ENCODE measurements around the gene MYCBPAP.

MYCBPAP gene

GRCh38 chr17:50560185-50560824 is 52.1 kb downstream of the MYCBPAP start, which contains the start of gene CACNA1G:
TSS of gene CACNA1G (plus strand) at chr17:50560715. CDS start at chr17:50561460, 745 bp downstream.
- Mint-ChIP-seq H3K4me3 (peak within 1 kb of the TSS; percentile 56), H3K27ac (no peak within 1 kb of the TSS), H3K36me3 (no peaks in the 10 kb centered on the region), H3K4me1 (peaks cover 18% of the 10 kb centered on the region), H3K27me3 (peaks cover 94% of the 10 kb centered on the region), H3K9me3 (no peaks in the 10 kb centered on the region)
- CTCF ChIA-PET = interaction anchor here (1.5 to 2.9 kb wide), 2 partner anchors 10 to 66 kb away, joined by 7 to 13 read pairs; no protein-coding TSS in a partner anchor
- DNase-seq = peak; percentile 92

- no peak overlapping the region for H3K4me3 Mint-ChIP-seq
- DNase-seq = peak; percentile 50
- no peaks in the 10 kb centered on the region for H3K9me3 Mint-ChIP-seq
- H3K36me3 Mint-ChIP-seq = no peaks in the 10 kb centered on the region
- H3K4me1 Mint-ChIP-seq = peaks cover 18% of the 10 kb centered on the region
- CTCF ChIA-PET = interaction anchor here (1.2 to 2.9 kb wide), 2 partner anchors 11 to 70 kb away, joined by 4 to 13 read pairs; no protein-coding TSS in a partner anchor
- H3K27ac Mint-ChIP-seq = no peak overlapping the region
- peaks cover 100% of the 10 kb centered on the region for H3K27me3 Mint-ChIP-seq
Measured at GRCh38 chr17:50560931-50561745, 52.9 kb downstream of the MYCBPAP start.

GRCh38 chr17:50561746-50562141 is 53.5 kb downstream of the MYCBPAP start:
- CTCF ChIA-PET = interaction anchor here (1.2 to 2.9 kb wide), 2 partner anchors 11 to 69 kb away, joined by 4 to 13 read pairs; no protein-coding TSS in a partner anchor
- DNase-seq = no peak
- Mint-ChIP-seq H3K4me1 (peaks cover 18% of the 10 kb centered on the region), H3K4me3 (no peak overlapping the region), H3K27me3 (peaks cover 100% of the 10 kb centered on the region), H3K27ac (no peak overlapping the region), H3K9me3 (no peaks in the 10 kb centered on the region), H3K36me3 (no peaks in the 10 kb centered on the region)

- CTCF ChIA-PET = interaction anchor here (1.0 to 1.5 kb wide), 4 partner anchors 11 to 133 kb away, joined by 3 to 4 read pairs (median 3); no protein-coding TSS in a partner anchor
- no peaks in the 10 kb centered on the region for H3K36me3 Mint-ChIP-seq
- H3K4me1 Mint-ChIP-seq = peaks cover 18% of the 10 kb centered on the region
- H3K27me3 Mint-ChIP-seq = peaks cover 100% of the 10 kb centered on the region
- peak overlapping the region; percentile 71 for H3K27ac Mint-ChIP-seq
- DNase-seq = peak; percentile 34
- H3K9me3 Mint-ChIP-seq = no peaks in the 10 kb centered on the region
- peak overlapping the region; percentile 30 for H3K4me3 Mint-ChIP-seq
Measured at GRCh38 chr17:50562242-50563091, 54.2 kb downstream of the MYCBPAP start.

- Mint-ChIP-seq H3K27ac (no peak overlapping the region), H3K9me3 (no peaks in the 10 kb centered on the region), H3K4me1 (peaks cover 18% of the 10 kb centered on the region), H3K4me3 (no peak overlapping the region), H3K27me3 (peaks cover 100% of the 10 kb centered on the region), H3K36me3 (no peaks in the 10 kb centered on the region)
- no peak for DNase-seq
- CTCF ChIA-PET = interaction anchor here (1.0 to 1.5 kb wide), 3 partner anchors 10 to 132 kb away, joined by 3 read pairs; no protein-coding TSS in a partner anchor
Measured at GRCh38 chr17:50563092-50563511, 54.9 kb downstream of the MYCBPAP start.

GRCh38 chr17:50564916-50565315 is 56.7 kb downstream of the MYCBPAP start:
- peaks cover 100% of the 10 kb centered on the region for H3K27me3 Mint-ChIP-seq
- no peaks in the 10 kb centered on the region for H3K9me3 Mint-ChIP-seq
- peaks cover 13% of the 10 kb centered on the region for H3K4me1 Mint-ChIP-seq
- CTCF ChIA-PET = interaction anchor here (1.1 kb wide), 1 partner anchor 10 kb away, joined by 4 read pairs; no protein-coding TSS in a partner anchor
- no peak for DNase-seq
- no peak overlapping the region for H3K4me3 Mint-ChIP-seq
- H3K36me3 Mint-ChIP-seq = no peaks in the 10 kb centered on the region
- H3K27ac Mint-ChIP-seq = no peak overlapping the region

- no peak for DNase-seq
- peaks cover 9% of the 10 kb centered on the region for H3K4me1 Mint-ChIP-seq
Measured at GRCh38 chr17:50565402-50566350, 57.4 kb downstream of the MYCBPAP start.

GRCh38 chr17:50566886-50567285 is 58.6 kb downstream of the MYCBPAP start:
- no peak for DNase-seq
- Mint-ChIP-seq H3K4me1 (peaks cover 9% of the 10 kb centered on the region), H3K4me3 (no peak overlapping the region), H3K9me3 (no peaks in the 10 kb centered on the region), H3K27ac (no peak overlapping the region), H3K36me3 (no peaks in the 10 kb centered on the region), H3K27me3 (peaks cover 97% of the 10 kb centered on the region)
- CTCF ChIA-PET = no interaction called here

More at GRCh38 chr17:50565402-50566350, 57.4 kb downstream of the MYCBPAP start:
- Mint-ChIP-seq H3K27ac (no peak overlapping the region), H3K36me3 (no peaks in the 10 kb centered on the region), H3K9me3 (no peaks in the 10 kb centered on the region), H3K27me3 (peaks cover 99% of the 10 kb centered on the region), H3K4me3 (no peak overlapping the region)
- CTCF ChIA-PET = interaction anchor here (1.1 kb wide), 1 partner anchor 10 kb away, joined by 4 read pairs; no protein-coding TSS in a partner anchor

- no peaks in the 10 kb centered on the region for H3K9me3 Mint-ChIP-seq
Measured at GRCh38 chr17:50568659-50569058, 60.4 kb downstream of the MYCBPAP start.

GRCh38 chr17:50569592-50569991 is 61.4 kb downstream of the MYCBPAP start:
- no peaks in the 10 kb centered on the region for H3K36me3 Mint-ChIP-seq
- H3K27ac Mint-ChIP-seq = no peak overlapping the region
- no peaks in the 10 kb centered on the region for H3K9me3 Mint-ChIP-seq
- DNase-seq = no peak
- H3K4me1 Mint-ChIP-seq = peaks cover 2% of the 10 kb centered on the region
- CTCF ChIA-PET = no interaction called here
- peaks cover 80% of the 10 kb centered on the region for H3K27me3 Mint-ChIP-seq
- H3K4me3 Mint-ChIP-seq = no peak overlapping the region

More at GRCh38 chr17:50568659-50569058, 60.4 kb downstream of the MYCBPAP start:
- Mint-ChIP-seq H3K27ac (no peak overlapping the region), H3K27me3 (peaks cover 89% of the 10 kb centered on the region), H3K36me3 (no peaks in the 10 kb centered on the region), H3K4me1 (peaks cover 4% of the 10 kb centered on the region), H3K4me3 (no peak overlapping the region)
- CTCF ChIA-PET = no interaction called here
- no peak for DNase-seq

- DNase-seq = no peak
- H3K4me1 Mint-ChIP-seq = peaks cover under 1% of the 10 kb centered on the region
- no peaks in the 10 kb centered on the region for H3K9me3 Mint-ChIP-seq
- no peak overlapping the region for H3K4me3 Mint-ChIP-seq
- CTCF ChIA-PET = no interaction called here
- no peaks in the 10 kb centered on the region for H3K36me3 Mint-ChIP-seq
- H3K27me3 Mint-ChIP-seq = peaks cover 76% of the 10 kb centered on the region
- no peak overlapping the region for H3K27ac Mint-ChIP-seq
Measured at GRCh38 chr17:50570032-50570431, 61.8 kb downstream of the MYCBPAP start.

- CTCF ChIA-PET = no interaction called here
- Mint-ChIP-seq H3K36me3 (no peaks in the 10 kb centered on the region), H3K9me3 (no peaks in the 10 kb centered on the region), H3K4me3 (no peak overlapping the region), H3K27ac (no peak overlapping the region), H3K4me1 (no peaks in the 10 kb centered on the region), H3K27me3 (peaks cover 71% of the 10 kb centered on the region)
- no peak for DNase-seq
Measured at GRCh38 chr17:50570528-50570927, 62.3 kb downstream of the MYCBPAP start.

- Mint-ChIP-seq H3K27ac (no peak overlapping the region), H3K4me3 (no peak overlapping the region), H3K4me1 (no peaks in the 10 kb centered on the region), H3K27me3 (peaks cover 61% of the 10 kb centered on the region), H3K36me3 (no peaks in the 10 kb centered on the region), H3K9me3 (no peaks in the 10 kb centered on the region)
- no peak for DNase-seq
- CTCF ChIA-PET = interaction anchor here (0.8 kb wide), 1 partner anchor 48 kb away, joined by 3 read pairs; no protein-coding TSS in a partner anchor
Measured at GRCh38 chr17:50571681-50572080, 63.4 kb downstream of the MYCBPAP start.

All from activated naive CD4-positive, alpha-beta T cell treated with anti-CD3 and anti-CD28 coated beads, Interleukin-2, amount 10 ng/mL, durations not matched to agents 7 days and 5 days (primary cell).